T-helper 2 cell treated with Interferon-gamma antibody and Interleukin-4, amounts not matched to agents 5 μg/mL and 100 μg/mL, for 36 hours (primary cell): ENCODE data around the gene KLF13.

Source experiments
- DNase-seq: peaks from one replicate; pipeline ENCODE4 v3.0.0; 2021; ENCODE audit warnings: low spot score
- H3K27ac Mint-ChIP-seq: one replicate; pipeline ENCODE4 v1.8.0; 2021; ENCODE audit warnings: mild to moderate bottlenecking, mixed read lengths
- H3K27me3 Mint-ChIP-seq: one replicate; pipeline ENCODE4 v1.8.0; 2021; ENCODE audit warnings: low read depth, mixed read lengths
- H3K36me3 Mint-ChIP-seq: one replicate; pipeline ENCODE4 v1.8.0; 2021; ENCODE audit warnings: low read depth, mixed read lengths
- H3K4me1 Mint-ChIP-seq: one replicate; pipeline ENCODE4 v1.8.0; 2021; ENCODE audit warnings: low read depth, mixed read lengths
- H3K4me3 Mint-ChIP-seq: one replicate; pipeline ENCODE4 v1.8.0; 2022; ENCODE audit warnings: mild to moderate bottlenecking, moderate library complexity, mixed read lengths
- H3K9me3 Mint-ChIP-seq: one replicate; pipeline ENCODE4 v1.8.0; 2021; ENCODE audit warnings: mixed read lengths

KLF13 gene

DNA sequence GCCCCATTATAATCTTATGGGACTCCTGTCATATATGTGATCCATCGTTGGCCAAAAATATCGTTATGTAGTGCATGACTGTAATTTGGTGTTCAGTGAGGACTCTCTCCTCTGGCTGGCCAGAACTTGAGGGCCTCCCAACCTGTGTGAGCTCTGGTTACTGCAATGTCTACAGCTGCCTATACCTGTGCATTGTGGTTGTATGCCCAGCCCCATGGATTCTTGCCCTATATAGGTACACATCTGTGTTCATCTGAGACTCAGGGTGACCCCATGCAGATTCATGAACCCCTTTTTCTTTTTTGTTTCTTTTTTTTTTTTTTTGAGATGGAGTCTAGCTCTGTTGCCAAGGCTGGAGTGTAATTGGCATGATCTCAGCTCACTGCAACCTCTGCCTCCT is 32.6 kb upstream of the KLF13 start:
- Mint-ChIP-seq H3K4me1 (peaks cover 10% of the 10 kb centered on the region), H3K36me3 (no peaks in the 10 kb centered on the region), H3K27ac (no peak overlapping the region), H3K9me3 (no peaks in the 10 kb centered on the region), H3K27me3 (peaks cover 56% of the 10 kb centered on the region), H3K4me3 (no peak overlapping the region)
- no peak for DNase-seq

DNA sequence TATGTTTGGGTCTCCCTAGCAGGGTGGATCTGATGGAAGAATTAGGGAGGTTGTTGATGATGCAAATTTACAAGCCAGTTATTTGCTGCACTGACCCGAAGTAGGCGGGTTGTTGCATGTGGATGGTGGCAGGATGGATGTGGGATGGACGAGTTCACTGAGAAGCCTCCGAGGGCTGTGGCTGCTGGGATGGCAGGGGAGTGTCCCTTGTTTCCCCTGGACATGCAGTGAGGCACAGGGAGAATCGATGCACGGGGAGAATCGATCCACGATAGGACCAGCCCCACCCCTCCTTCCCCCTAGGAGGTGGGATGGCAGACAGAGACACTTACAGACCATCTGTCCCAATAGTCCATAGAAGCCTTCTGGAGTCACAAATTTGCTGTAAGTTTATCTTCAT is 31.0 kb upstream of the KLF13 start:
- H3K27me3 Mint-ChIP-seq = peaks cover 48% of the 10 kb centered on the region
- peaks cover 10% of the 10 kb centered on the region for H3K4me1 Mint-ChIP-seq
- H3K4me3 Mint-ChIP-seq = no peak overlapping the region
- H3K9me3 Mint-ChIP-seq = no peaks in the 10 kb centered on the region
- no peaks in the 10 kb centered on the region for H3K36me3 Mint-ChIP-seq
- no peak overlapping the region for H3K27ac Mint-ChIP-seq
- DNase-seq = no peak

DNA sequence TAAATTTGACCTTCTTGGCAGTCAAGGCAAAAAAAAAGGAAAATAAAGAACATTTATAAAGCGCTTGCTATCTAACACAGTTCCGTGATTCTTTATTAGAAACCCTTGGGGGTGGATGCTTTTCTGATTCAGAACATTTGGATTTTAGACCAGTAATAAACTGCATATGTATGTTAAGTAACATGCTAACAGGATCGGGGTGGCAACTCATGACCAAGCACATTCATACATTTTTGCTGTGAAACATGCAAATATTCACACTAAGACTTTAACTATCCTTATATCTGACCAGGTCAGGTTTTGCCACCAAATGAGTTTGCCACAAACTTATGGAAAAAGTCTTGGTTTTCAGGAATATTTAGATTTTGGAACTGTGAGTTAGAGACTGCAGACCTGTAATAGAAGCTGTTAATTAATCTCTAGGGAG is 30.4 kb upstream of the KLF13 start:
- H3K9me3 Mint-ChIP-seq = no peaks in the 10 kb centered on the region
- no peak overlapping the region for H3K27ac Mint-ChIP-seq
- no peaks in the 10 kb centered on the region for H3K36me3 Mint-ChIP-seq
- DNase-seq = no peak
- H3K4me3 Mint-ChIP-seq = no peak overlapping the region
- peaks cover 10% of the 10 kb centered on the region for H3K4me1 Mint-ChIP-seq
- peaks cover 42% of the 10 kb centered on the region for H3K27me3 Mint-ChIP-seq

DNA sequence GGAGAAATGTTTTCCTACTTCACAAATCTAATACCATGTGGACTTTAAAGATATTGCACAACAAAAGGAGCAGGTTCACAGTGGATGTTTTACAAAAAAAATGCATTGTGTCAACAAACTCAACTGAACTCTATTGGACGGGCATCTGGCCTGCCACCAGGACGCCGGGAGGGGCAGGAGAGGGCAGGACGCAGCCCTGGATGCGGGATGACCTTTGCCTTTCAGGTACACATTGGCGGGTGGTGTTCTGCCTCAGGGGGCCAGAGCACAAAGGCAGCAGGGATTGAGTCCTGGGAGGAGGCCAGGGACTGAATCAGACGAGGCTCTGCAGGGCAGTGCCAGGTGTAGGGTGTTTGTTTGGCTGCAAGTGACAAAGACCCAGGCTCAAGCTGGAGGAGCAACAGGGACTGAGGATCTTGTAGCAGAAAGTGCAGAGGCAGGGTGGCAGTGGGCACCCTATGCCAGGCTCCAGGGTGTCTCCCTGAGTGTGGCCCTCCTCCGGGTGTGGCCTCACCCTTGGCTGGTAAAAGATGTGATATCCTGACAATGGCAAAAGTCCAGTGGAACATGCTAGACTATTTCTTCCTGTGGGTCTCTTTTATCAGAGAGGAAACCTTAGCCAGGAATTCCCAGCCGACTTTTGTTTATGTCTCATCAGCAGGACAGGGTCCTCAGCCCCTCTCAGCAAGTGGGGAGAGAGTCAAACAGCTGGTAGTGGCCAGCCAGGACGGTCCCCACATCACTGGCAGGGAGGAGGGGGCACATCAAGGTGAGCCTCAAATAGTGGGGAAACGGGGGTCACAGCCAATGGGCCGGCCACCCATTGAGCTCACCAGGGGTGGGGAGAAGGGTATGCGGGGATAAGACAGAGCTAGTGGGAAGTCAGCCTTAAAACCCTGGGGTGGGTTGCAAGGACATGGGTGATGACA is 29.7 kb upstream of the KLF13 start:
- Mint-ChIP-seq H3K4me3 (no peak overlapping the region), H3K9me3 (no peaks in the 10 kb centered on the region), H3K36me3 (no peaks in the 10 kb centered on the region), H3K27ac (no peak overlapping the region), H3K27me3 (peaks cover 35% of the 10 kb centered on the region), H3K4me1 (peaks cover 9% of the 10 kb centered on the region)
- no peak for DNase-seq

DNA sequence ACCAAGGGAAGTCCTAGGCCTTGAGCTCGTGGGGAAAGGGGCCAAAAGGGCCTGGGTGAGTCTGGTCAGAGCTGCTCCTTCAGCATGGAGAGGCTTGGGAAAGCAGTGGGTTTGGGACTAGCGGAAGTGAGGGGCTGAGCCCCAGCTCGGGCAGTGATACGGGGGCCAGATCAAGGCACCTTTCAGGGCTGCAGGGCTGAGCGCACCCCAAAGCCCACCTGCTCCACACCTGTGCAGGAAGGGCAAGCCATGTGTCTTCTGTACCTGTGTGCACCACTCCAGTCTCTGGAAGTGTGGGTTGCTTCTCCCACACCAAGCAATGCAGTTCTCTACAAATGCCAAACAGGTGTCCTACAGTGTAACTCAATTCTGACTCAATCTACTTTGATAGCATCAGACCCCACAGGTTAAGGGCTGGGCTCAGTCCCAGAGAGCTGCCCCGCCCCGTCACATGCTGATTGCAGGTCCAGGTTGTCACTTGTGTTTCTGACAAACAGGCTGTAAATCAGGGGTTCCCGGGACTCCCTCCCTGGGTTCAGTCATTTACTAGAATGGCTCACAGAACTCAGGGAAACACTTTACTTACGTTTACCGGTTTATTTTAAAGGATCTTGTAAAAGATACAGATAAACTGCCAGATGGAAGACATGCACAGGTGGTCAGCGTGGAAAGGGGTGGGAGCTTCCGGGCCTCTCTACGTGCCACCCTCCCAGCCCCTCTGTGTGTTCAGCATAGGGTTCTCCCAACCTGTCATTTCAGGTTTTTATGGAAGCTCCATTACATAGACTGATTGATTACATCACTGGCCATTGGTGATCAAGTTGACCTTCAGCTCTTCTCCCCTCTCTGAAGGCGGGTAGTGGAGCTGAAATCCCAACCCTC is 28.8 kb upstream of the KLF13 start:
- H3K27me3 Mint-ChIP-seq = peaks cover 28% of the 10 kb centered on the region
- H3K36me3 Mint-ChIP-seq = no peaks in the 10 kb centered on the region
- H3K9me3 Mint-ChIP-seq = no peaks in the 10 kb centered on the region
- H3K4me1 Mint-ChIP-seq = peaks cover 10% of the 10 kb centered on the region
- no peak overlapping the region for H3K4me3 Mint-ChIP-seq
- H3K27ac Mint-ChIP-seq = no peak overlapping the region
- DNase-seq = no peak

DNA sequence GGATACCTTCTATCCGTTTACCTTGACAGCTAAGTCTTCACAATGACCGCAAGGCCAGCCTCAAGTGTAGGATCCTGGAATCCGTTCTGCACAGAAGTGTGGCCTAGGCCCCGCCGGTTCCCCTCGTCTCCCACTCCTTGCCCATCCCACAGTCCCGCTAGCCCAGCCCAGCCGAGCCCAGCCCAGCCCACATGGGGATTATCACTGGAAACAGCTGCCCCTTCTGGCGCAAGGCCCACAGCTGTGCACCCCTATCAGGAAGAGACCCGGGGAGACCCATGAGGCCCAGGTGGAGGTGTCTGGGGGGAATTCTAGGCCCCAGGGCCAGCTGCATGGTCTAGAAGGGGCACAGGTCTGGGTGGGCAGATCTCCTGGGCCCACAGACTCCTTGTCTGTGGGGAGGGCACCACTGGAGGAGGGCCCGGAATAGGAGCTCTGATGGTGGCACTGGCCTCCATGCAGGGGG is 27.9 kb upstream of the KLF13 start:
- Mint-ChIP-seq H3K27ac (no peak overlapping the region), H3K4me1 (peaks cover 19% of the 10 kb centered on the region), H3K4me3 (no peak overlapping the region), H3K36me3 (no peaks in the 10 kb centered on the region), H3K9me3 (no peaks in the 10 kb centered on the region), H3K27me3 (peaks cover 19% of the 10 kb centered on the region)
- no peak for DNase-seq

DNA sequence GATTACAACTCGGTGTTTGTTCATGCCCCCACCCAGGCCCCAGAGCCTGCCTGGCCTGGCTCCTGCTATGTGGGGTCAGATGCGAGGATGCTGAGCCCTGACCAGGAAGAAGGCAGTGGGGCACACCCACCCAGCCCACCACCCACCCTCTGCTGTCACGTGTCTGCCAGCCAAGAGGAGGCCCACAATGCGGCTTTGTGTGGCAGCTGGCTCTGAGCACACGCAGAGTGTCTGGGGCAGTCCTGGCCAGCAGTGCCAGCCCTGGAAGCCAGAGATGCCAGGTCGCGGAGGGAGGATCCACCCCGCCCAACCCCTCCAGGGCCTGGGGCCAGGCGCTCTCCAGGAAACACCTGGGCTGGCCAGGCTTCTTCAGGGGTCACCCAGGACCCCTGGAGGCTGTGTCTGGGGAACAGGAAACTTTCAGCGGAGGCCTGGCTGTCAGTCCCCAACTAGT is 26.4 kb upstream of the KLF13 start:
- peaks cover 17% of the 10 kb centered on the region for H3K4me1 Mint-ChIP-seq
- DNase-seq = no peak
- H3K9me3 Mint-ChIP-seq = no peaks in the 10 kb centered on the region
- H3K4me3 Mint-ChIP-seq = no peak overlapping the region
- no peaks in the 10 kb centered on the region for H3K36me3 Mint-ChIP-seq
- peaks cover 12% of the 10 kb centered on the region for H3K27me3 Mint-ChIP-seq
- no peak overlapping the region for H3K27ac Mint-ChIP-seq

DNA sequence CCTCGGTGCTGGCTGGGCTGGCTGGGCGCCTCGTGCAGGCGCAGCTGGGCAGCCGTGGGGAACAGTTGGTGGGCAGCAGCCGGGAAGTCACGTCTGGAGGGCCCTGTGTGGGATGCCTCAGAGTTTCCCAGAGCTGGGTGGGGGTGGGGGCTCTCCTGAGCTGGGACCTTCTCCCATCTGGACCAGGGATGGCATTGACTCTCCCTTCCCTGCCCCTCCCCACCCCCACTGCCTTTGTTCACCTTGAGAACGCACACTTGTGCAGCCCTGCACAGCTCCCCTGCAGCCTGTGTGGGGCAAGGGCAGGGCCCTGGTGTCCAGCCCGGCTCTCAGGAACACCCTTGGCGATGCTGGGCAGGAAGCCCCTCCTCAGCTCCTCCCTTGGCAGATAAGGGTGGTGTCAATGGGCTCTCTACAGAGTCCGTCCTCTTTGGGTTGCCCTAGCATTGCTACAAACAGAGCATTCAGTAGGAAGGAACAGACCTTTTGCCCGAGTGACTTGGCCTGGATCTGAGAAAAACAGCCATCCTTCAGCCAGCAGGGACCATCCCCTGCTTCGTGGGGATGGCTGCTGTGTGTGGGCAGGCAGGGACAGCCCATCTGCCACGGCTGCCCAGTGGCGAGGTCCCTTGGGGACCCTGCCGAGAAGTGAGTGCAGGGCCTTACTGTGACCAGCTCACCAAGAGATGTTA is 25.5 kb upstream of the KLF13 start:
- peaks cover 6% of the 10 kb centered on the region for H3K27me3 Mint-ChIP-seq
- peaks cover 22% of the 10 kb centered on the region for H3K4me1 Mint-ChIP-seq
- no peaks in the 10 kb centered on the region for H3K36me3 Mint-ChIP-seq
- no peak overlapping the region for H3K27ac Mint-ChIP-seq
- H3K9me3 Mint-ChIP-seq = no peaks in the 10 kb centered on the region
- no peak overlapping the region for H3K4me3 Mint-ChIP-seq
- no peak for DNase-seq

DNA sequence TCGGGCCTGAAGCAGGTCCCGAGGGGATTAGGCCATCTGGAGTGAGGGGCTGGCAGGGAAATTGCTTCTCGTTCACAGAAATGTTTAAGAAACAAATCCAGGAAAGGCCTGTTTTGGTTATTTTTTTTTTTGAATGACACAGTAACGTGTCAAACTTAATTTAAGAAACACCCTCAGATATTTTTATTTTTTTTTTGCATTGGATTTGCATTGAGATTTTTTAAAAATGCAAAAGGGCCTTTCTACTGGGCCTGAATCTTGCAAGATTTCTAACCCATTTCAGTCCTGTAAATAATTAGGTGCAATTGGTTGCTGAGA is 25.0 kb upstream of the KLF13 start:
- H3K27ac Mint-ChIP-seq = no peak overlapping the region
- DNase-seq = no peak
- H3K27me3 Mint-ChIP-seq = peaks cover under 1% of the 10 kb centered on the region
- H3K4me1 Mint-ChIP-seq = peaks cover 22% of the 10 kb centered on the region
- H3K4me3 Mint-ChIP-seq = no peak overlapping the region
- H3K9me3 Mint-ChIP-seq = no peaks in the 10 kb centered on the region
- no peaks in the 10 kb centered on the region for H3K36me3 Mint-ChIP-seq

DNA sequence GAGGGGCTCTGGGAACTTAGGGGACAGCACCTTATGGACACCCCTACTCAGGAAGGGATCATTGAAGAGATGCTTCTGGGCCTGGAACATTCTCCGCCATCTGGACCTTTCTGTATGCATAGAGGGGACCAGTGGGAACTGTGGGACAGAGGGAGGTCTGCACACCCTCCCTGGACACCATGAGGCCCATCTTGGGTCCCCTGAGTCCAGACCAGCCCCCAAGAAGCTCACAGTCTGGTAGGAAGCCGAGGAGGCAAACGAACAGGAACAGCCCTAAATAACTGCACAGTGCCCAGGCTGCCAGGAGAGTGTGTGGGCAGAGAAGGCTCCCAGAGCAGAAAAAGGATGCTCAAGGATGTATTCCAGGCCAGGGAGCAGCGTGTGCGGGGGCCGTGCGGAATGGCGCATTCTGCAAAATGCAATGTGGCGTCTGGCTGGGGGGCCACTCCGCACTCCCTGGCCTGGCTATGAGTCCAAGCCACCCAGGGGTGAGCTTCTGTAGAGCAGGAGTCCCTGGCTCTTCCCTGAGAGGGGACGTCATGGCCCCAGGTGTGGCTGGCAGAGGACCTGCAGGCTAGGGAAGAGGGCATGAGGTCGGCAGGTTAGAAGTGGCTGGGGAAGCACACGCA is 24.5 kb upstream of the KLF13 start:
- DNase-seq = no peak
- Mint-ChIP-seq H3K27me3 (no peaks in the 10 kb centered on the region), H3K36me3 (no peaks in the 10 kb centered on the region), H3K27ac (no peak overlapping the region), H3K4me3 (no peak overlapping the region), H3K4me1 (peaks cover 22% of the 10 kb centered on the region), H3K9me3 (no peaks in the 10 kb centered on the region)

DNA sequence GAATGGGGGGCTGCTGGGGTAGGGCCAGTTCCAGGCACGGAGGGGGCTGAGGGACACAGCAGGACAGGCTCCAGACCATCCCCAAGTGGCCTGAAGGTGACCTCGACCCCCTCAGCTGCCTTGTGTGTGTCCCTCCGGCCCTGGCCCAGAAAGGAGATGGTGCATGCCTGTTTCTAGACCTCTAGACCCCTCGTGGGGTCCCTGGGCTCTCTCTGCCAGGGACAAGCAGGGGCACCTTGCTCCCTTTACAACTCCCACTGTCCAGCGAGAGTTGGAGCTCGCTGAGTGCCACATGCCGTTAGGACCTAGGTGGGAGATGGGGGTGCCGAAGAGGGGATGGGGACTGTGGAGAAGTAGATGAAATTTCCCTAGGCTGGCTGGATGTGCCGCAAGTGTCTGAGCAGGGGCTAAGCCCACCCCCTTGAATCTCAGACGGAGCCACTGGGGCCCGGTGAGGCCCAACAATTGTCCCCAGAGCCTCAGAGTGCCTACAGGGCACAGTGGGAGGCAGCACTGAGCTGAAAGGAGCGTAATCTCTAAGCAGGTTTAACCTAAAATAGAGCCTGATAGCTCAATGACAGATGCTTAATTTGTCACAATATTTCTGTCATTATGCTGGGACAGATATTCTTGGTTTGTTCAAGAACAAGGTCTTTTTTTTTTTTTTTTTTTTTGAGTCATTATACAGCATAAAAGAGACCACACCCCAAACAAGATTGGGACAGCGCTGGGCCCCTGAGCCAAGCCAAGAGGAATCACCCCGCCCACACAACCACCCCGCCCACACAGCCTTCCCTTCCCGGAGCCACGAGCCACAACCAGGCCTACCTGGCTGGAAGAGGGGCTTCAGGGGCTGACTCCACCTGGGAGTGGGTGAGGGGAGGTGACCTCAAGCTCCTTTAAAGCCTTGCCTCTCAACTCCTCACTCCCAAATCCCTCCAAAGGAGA is 23.6 kb upstream of the KLF13 start:
- no peaks in the 10 kb centered on the region for H3K27me3 Mint-ChIP-seq
- no peak overlapping the region for H3K4me3 Mint-ChIP-seq
- no peaks in the 10 kb centered on the region for H3K9me3 Mint-ChIP-seq
- no peaks in the 10 kb centered on the region for H3K36me3 Mint-ChIP-seq
- H3K4me1 Mint-ChIP-seq = peaks cover 23% of the 10 kb centered on the region
- DNase-seq = no peak
- H3K27ac Mint-ChIP-seq = no peak overlapping the region

DNA sequence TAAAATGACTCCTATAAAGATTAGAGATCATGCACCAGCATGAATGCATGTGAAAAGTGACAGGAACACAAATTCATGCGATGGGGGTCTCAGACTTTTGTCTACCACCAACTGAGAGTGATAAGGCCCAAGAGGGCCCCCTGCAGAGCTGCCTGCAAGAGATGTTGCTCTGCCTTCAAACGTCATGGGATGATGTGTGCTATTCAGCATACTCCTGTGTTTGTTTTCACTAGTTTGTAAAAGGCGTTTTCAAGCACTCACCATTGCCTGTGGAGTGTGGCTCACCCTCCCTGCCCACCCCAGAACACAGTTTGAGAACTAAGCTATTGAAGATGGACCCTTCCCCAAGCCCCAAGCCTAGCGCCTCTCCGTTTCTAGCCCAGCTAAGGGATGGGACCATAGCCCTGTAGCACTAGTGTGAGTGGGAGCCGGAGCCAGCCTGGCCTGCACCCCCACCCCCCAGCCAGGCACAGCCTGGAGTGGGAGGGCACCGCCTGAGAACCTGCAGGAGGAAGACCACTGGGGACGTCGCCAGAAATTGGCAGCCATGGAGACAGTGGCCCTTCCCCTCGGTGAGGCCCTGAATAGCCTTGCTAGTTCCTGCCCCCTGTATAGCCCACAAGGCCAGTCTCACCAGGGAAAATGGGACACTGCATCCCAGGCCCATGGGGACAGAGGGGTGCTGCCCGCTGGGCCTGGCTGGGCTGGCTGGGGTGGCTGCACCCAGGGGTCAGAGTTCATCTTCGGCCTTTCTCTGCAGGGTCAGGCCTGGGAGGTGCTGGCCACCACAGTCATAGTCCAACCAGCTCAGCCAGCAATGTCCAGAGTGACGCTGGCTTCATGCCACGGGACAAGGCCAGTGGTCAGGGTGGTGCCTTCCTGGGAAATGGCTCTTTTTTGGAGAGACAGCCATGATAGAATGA is 22.6 kb upstream of the KLF13 start:
- H3K9me3 Mint-ChIP-seq = no peaks in the 10 kb centered on the region
- no peak overlapping the region for H3K4me3 Mint-ChIP-seq
- peaks cover 27% of the 10 kb centered on the region for H3K4me1 Mint-ChIP-seq
- H3K36me3 Mint-ChIP-seq = no peaks in the 10 kb centered on the region
- H3K27me3 Mint-ChIP-seq = no peaks in the 10 kb centered on the region
- no peak overlapping the region for H3K27ac Mint-ChIP-seq
- DNase-seq = peak; percentile 2
